ENCODE data around the gene LYST. TPM values are rescaled to one million over a fixed set of nuclear protein-coding genes. Genes with fewer than 3 reads are reported as not detected.
"Not testable (repeated sequence)": the region's sequence is repeated elsewhere in the genome, so short reads cannot be mapped to it uniquely, and the experiment has no call there.

Gene LYST
- total RNA-seq, 2 experiments from 2014 or later = 24.7 to 26.8 TPM

- Mint-ChIP-seq H3K36me3 (ENCODE audit: low read depth) (peaks cover 18% of the 10 kb centered on the region), H3K27ac (no peak overlapping the region), H3K9me3 (no peaks in the 10 kb centered on the region), H3K4me3 (no peak overlapping the region), H3K27me3 (no peaks in the 10 kb centered on the region), H3K4me1 (no peaks in the 10 kb centered on the region)
- POLR2A ChIA-PET = no interaction called here
- no peak for DNase-seq
- CTCF ChIA-PET = no interaction called here
These were observed 107.8 kb downstream of the LYST start for GRCh38 chr1:235758931-235759330.

DNA sequence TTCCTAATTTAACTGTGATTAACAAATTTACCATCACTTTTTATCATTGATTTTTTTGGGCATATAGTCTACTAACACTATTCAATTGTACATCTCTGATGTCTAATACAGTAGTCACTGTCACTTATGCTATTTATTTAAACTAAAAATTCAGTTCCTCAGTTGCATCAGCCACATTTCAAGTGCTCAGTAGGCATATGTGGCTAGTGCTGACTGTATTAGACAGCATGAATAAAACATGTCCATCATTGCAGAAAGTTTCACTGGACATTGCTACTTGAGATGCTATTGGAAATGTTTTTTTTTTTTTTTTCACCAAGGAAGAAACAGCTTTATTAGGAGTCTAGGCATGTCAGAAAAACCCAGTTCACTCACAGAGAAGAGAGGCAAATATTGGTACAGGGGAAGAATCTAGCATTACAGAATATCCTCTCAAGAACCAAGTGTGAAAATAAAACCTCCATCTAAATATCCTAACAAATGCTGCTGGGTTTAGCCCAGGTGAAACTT is 109.1 kb downstream of the LYST start:
- Mint-ChIP-seq H3K4me1 (no peaks in the 10 kb centered on the region), H3K27ac (no peak overlapping the region), H3K4me3 (no peak overlapping the region), H3K27me3 (no peaks in the 10 kb centered on the region), H3K36me3 (ENCODE audit: low read depth) (peaks cover 22% of the 10 kb centered on the region), H3K9me3 (no peaks in the 10 kb centered on the region)
- DNase-seq = no peak
- CTCF ChIA-PET = interaction anchor here (0.6 to 1.8 kb wide), 3 partner anchors 19 to 244 kb away, joined by 3 to 6 read pairs (median 3); no protein-coding TSS in a partner anchor
- POLR2A ChIA-PET = no interaction called here

DNA sequence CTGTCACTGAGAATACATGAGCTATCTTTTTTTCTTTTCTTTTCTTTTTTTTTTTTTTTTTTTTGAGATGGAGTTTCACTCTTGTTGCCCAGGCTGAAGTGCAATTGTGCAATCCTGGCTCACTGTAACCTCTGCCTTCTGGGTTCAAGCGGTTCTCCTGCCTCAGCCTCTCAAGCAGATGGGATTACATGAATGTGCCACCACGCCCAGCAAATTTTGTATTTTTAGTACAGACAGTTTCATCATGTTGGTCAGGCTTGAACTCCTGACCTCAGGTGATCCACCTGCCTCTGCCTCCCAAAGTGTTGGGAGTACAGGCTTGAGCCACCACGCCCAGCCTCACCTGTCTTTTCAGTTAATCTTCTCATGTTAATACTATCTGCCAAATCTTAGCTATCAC is 112.5 kb downstream of the LYST start:
- H3K4me1 Mint-ChIP-seq, H3K4me3 Mint-ChIP-seq, H3K9me3 Mint-ChIP-seq, POLR2A ChIA-PET, H3K27ac Mint-ChIP-seq, DNase-seq, H3K27me3 Mint-ChIP-seq: not testable (repeated sequence)
- peaks cover 13% of the 10 kb centered on the region for H3K36me3 Mint-ChIP-seq (ENCODE audit: low read depth)
- CTCF ChIA-PET = interaction anchor here (1.2 kb wide), 1 partner anchor 51 kb away, joined by 3 read pairs; no protein-coding TSS in a partner anchor

DNA sequence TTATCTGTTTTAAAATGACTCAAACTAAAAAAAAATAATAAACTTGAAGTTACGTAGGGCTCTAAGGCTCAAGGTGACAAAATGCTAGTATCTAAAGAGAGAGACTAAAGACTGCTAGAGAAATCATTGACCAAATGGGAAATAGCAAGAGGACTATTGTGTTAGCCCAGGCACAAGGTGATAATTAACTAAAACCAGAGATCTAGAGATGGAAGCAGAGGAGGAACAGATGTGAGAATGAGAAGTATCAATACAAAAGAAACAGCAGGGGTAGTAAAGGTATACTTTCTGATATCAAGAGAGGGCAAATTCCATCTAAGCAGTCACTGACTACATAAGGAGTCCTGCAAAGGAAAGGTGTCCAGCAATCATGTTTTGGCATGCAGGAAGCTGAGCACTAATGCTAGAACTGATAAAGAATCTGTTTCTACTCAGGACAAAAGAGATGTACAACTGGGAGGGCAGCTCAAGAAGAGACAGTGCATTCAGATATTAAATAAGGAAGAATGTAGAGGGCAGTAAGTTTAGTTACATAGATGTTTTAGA is 116.9 kb downstream of the LYST start:
- no peaks in the 10 kb centered on the region for H3K27me3 Mint-ChIP-seq
- peaks cover 24% of the 10 kb centered on the region for H3K36me3 Mint-ChIP-seq (ENCODE audit: low read depth)
- H3K4me3 Mint-ChIP-seq = no peak overlapping the region
- H3K4me1 Mint-ChIP-seq = no peaks in the 10 kb centered on the region
- DNase-seq = no peak
- POLR2A ChIA-PET = no interaction called here
- CTCF ChIA-PET = interaction anchor here (0.6 to 1.6 kb wide), 2 partner anchors 10 to 246 kb away, joined by 4 to 5 read pairs; partner anchors contain the start of gene B3GALNT2
- H3K9me3 Mint-ChIP-seq = no peaks in the 10 kb centered on the region
- H3K27ac Mint-ChIP-seq = no peak overlapping the region

DNA sequence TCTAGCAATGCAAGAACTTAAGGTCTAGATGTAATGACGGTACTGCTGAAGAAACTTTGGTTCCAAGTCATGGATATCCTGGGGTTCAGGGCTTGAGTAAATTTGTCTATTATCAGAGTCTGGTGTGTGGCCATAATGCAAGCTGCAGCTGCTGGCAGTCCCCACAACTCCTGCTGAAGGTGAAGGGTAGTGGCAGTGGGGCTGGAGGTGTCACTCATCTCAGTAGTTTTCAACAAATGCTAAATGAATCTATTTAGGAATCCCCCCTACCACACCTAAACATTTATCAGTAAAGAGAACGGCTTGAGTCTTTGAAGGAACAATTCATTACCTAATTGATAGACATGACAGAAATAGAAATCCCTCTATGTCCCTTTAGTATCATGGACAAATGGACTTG is 118.0 kb downstream of the LYST start:
- Mint-ChIP-seq H3K9me3 (no peaks in the 10 kb centered on the region), H3K27ac (no peak overlapping the region), H3K36me3 (ENCODE audit: low read depth) (peaks cover 17% of the 10 kb centered on the region), H3K27me3 (no peaks in the 10 kb centered on the region), H3K4me3 (no peak overlapping the region), H3K4me1 (no peaks in the 10 kb centered on the region)
- POLR2A ChIA-PET = no interaction called here
- no peak for DNase-seq
- CTCF ChIA-PET = no interaction called here

DNA sequence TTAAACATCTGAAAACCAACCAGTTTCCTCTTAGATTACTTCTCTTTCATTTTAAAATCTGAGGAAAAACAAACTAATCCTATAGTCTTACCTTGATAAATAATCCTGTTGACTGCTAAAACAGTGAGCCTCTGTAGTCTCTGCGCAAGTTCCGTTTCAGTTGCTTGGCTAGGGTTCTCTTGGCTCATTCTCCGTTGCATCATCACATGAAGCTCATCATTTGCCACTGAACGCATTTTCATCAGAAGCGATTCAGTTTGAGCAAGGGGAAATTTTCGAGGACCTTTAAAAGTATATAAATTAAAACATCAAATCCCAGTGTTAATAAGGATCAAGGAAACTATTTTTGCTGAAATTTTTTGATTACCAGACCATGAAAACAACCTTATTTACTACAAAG is 120.5 kb downstream of the LYST start:
- DNase-seq = no peak
- Mint-ChIP-seq H3K9me3 (no peaks in the 10 kb centered on the region), H3K4me1 (no peaks in the 10 kb centered on the region), H3K27ac (no peak overlapping the region), H3K4me3 (no peak overlapping the region), H3K27me3 (no peaks in the 10 kb centered on the region), H3K36me3 (ENCODE audit: low read depth) (peaks cover 28% of the 10 kb centered on the region)
- POLR2A ChIA-PET = no interaction called here
- CTCF ChIA-PET = interaction anchor here (0.7 kb wide), 1 partner anchor 205 kb away, joined by 3 read pairs; no protein-coding TSS in a partner anchor

GRCh38 chr1:235745503-235746136 is 121.1 kb downstream of the LYST start:
- DNase-seq = no peak
- Mint-ChIP-seq H3K27me3 (no peaks in the 10 kb centered on the region), H3K36me3 (ENCODE audit: low read depth) (peaks cover 28% of the 10 kb centered on the region), H3K4me3 (no peak overlapping the region), H3K27ac (no peak overlapping the region), H3K4me1 (no peaks in the 10 kb centered on the region), H3K9me3 (no peaks in the 10 kb centered on the region)
- ChIA-PET POLR2A (no interaction called here), CTCF (no interaction called here)

- no peaks in the 10 kb centered on the region for H3K27me3 Mint-ChIP-seq
- DNase-seq = no peak
- ChIA-PET CTCF (no interaction called here), POLR2A (no interaction called here)
- peaks cover 44% of the 10 kb centered on the region for H3K36me3 Mint-ChIP-seq (ENCODE audit: low read depth)
- no peak overlapping the region for H3K4me3 Mint-ChIP-seq
- no peaks in the 10 kb centered on the region for H3K4me1 Mint-ChIP-seq
- no peak overlapping the region for H3K27ac Mint-ChIP-seq
- H3K9me3 Mint-ChIP-seq = no peaks in the 10 kb centered on the region
These were observed 123.6 kb downstream of the LYST start for GRCh38 chr1:235742914-235743599.

GRCh38 chr1:235741294-235741693 is 125.4 kb downstream of the LYST start:
- ChIA-PET CTCF (interaction anchor here (0.5 kb wide), 1 partner anchor 42 kb away, joined by 3 read pairs; no protein-coding TSS in a partner anchor), POLR2A (no interaction called here)
- H3K4me3 Mint-ChIP-seq = no peak overlapping the region

DNA sequence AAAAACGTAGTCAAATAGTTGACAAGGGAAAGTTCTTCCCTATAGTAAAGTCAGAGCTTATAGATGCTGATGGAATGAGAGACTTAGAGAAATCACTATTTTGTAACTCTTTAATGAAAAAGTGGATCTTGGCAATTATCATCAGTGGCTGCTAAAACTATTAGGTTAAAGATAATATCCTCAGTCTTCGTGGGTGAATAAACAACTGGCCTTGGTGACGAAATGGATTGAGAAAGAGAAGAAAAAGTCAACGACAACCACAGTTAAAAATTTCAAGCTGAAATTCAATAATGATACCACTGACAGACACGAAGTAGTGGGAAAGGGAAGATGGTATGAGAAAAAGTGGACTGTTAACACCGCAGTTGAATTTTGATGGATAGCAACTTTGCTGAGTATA is 127.1 kb downstream of the LYST start:
- H3K27me3 Mint-ChIP-seq = no peaks in the 10 kb centered on the region
- DNase-seq = no peak
- H3K9me3 Mint-ChIP-seq = no peaks in the 10 kb centered on the region
- ChIA-PET CTCF (interaction anchor here (0.6 to 0.7 kb wide), 3 partner anchors 10 to 611 kb away, joined by 3 to 5 read pairs (median 4); partner anchors contain the start of gene TOMM20), POLR2A (no interaction called here)
- no peak overlapping the region for H3K4me3 Mint-ChIP-seq
- H3K4me1 Mint-ChIP-seq = no peaks in the 10 kb centered on the region
- no peak overlapping the region for H3K27ac Mint-ChIP-seq
- peaks cover 37% of the 10 kb centered on the region for H3K36me3 Mint-ChIP-seq (ENCODE audit: low read depth)

More at GRCh38 chr1:235741294-235741693, 125.4 kb downstream of the LYST start:
- H3K27me3 Mint-ChIP-seq = no peaks in the 10 kb centered on the region
- H3K27ac Mint-ChIP-seq = no peak overlapping the region
- no peak for DNase-seq
- H3K36me3 Mint-ChIP-seq (ENCODE audit: low read depth) = peaks cover 45% of the 10 kb centered on the region
- H3K9me3 Mint-ChIP-seq = no peaks in the 10 kb centered on the region
- no peaks in the 10 kb centered on the region for H3K4me1 Mint-ChIP-seq

GRCh38 chr1:235739124-235739523 is 127.6 kb downstream of the LYST start:
- Mint-ChIP-seq H3K4me1 (no peaks in the 10 kb centered on the region), H3K27ac (no peak overlapping the region), H3K36me3 (ENCODE audit: low read depth) (peaks cover 37% of the 10 kb centered on the region), H3K4me3 (no peak overlapping the region), H3K27me3 (no peaks in the 10 kb centered on the region), H3K9me3 (no peaks in the 10 kb centered on the region)
- ChIA-PET CTCF (no interaction called here), POLR2A (no interaction called here)
- DNase-seq = no peak

- no peak for DNase-seq
- POLR2A ChIA-PET = no interaction called here
These were observed 129.0 kb downstream of the LYST start for GRCh38 chr1:235737751-235738150.

GRCh38 chr1:235736263-235736662 is 130.4 kb downstream of the LYST start:
- Mint-ChIP-seq H3K4me1 (peaks cover 2% of the 10 kb centered on the region), H3K27me3 (no peaks in the 10 kb centered on the region), H3K27ac (no peak overlapping the region), H3K36me3 (ENCODE audit: low read depth) (peaks cover 25% of the 10 kb centered on the region), H3K9me3 (no peaks in the 10 kb centered on the region), H3K4me3 (no peak overlapping the region)
- CTCF ChIA-PET = interaction anchor here (0.6 kb wide), 1 partner anchor 453 kb away, joined by 3 read pairs; no protein-coding TSS in a partner anchor
- DNase-seq = no peak
- POLR2A ChIA-PET = no interaction called here

More at GRCh38 chr1:235737751-235738150, 129.0 kb downstream of the LYST start:
- H3K4me1 Mint-ChIP-seq = peaks cover 2% of the 10 kb centered on the region
- H3K27me3 Mint-ChIP-seq = no peaks in the 10 kb centered on the region
- H3K4me3 Mint-ChIP-seq = no peak overlapping the region
- CTCF ChIA-PET = no interaction called here
- no peaks in the 10 kb centered on the region for H3K9me3 Mint-ChIP-seq
- H3K27ac Mint-ChIP-seq = no peak overlapping the region
- H3K36me3 Mint-ChIP-seq (ENCODE audit: low read depth) = peaks cover 33% of the 10 kb centered on the region

All from activated CD4-positive, alpha-beta T cell treated with anti-CD3 and anti-CD28 coated beads, Interleukin-2, amount 10 ng/mL, durations not matched to agents 7 days and 5 days (primary cell).